Measurements from ENCODE around the gene FBXL7.

FBXL7 gene

GRCh38 chr5:15959370-15960164 is 459.6 kb downstream of the FBXL7 start:
- Histone ChIP-seq H3K9ac (ENCODE audit: low read length) (no peak overlapping the region), H3K27me3 (ENCODE audit: control insufficient read depth in 1 of 2, insufficient read depth in 2 of 2, low read length in 2 of 2) (no peaks in the 10 kb centered on the region), H3K27ac (ENCODE audit: low read depth, low read length) (no peak overlapping the region)

GRCh38 chr5:15966066-15966640 is 466.2 kb downstream of the FBXL7 start:
- H3K4me1 ChIP-seq (ENCODE audit: insufficient read depth, low read length), result no peaks in the 10 kb centered on the region
- H3K27me3 ChIP-seq (ENCODE audit: control insufficient read depth in 1 of 2, insufficient read depth in 2 of 2, low read length in 2 of 2), result no peaks in the 10 kb centered on the region
- H3K27ac ChIP-seq (ENCODE audit: low read depth, low read length), result no peak overlapping the region
- H3K4me3 ChIP-seq (ENCODE audit: low read depth in 1 of 2, low read length in 2 of 2), result no peak overlapping the region
- no peaks in the 10 kb centered on the region for H3K36me3 ChIP-seq (ENCODE audit: insufficient read depth, low read length)
- no peaks in the 10 kb centered on the region for H3K9me3 ChIP-seq (ENCODE audit: low read length)
- no peak overlapping the region for H3K9ac ChIP-seq (ENCODE audit: low read length)

More at GRCh38 chr5:15959370-15960164, 459.6 kb downstream of the FBXL7 start:
- H3K4me1 ChIP-seq (ENCODE audit: insufficient read depth, low read length), result no peaks in the 10 kb centered on the region
- no peaks in the 10 kb centered on the region for H3K9me3 ChIP-seq (ENCODE audit: low read length)
- H3K4me3 ChIP-seq (ENCODE audit: low read depth in 1 of 2, low read length in 2 of 2), result no peak overlapping the region
- no peaks in the 10 kb centered on the region for H3K36me3 ChIP-seq (ENCODE audit: insufficient read depth, low read length)

GRCh38 chr5:15966651-15967050 is 466.7 kb downstream of the FBXL7 start:
- no peaks in the 10 kb centered on the region for H3K9me3 ChIP-seq (ENCODE audit: low read length)
- no peak overlapping the region for H3K9ac ChIP-seq (ENCODE audit: low read length)
- no peaks in the 10 kb centered on the region for H3K4me1 ChIP-seq (ENCODE audit: insufficient read depth, low read length)
- no peak overlapping the region for H3K4me3 ChIP-seq (ENCODE audit: low read depth in 1 of 2, low read length in 2 of 2)
- no peak overlapping the region for H3K27ac ChIP-seq (ENCODE audit: low read depth, low read length)
- no peaks in the 10 kb centered on the region for H3K36me3 ChIP-seq (ENCODE audit: insufficient read depth, low read length)
- no peaks in the 10 kb centered on the region for H3K27me3 ChIP-seq (ENCODE audit: control insufficient read depth in 1 of 2, insufficient read depth in 2 of 2, low read length in 2 of 2)

- Histone ChIP-seq H3K9ac (ENCODE audit: low read length) (no peak overlapping the region), H3K4me1 (ENCODE audit: insufficient read depth, low read length) (no peaks in the 10 kb centered on the region), H3K9me3 (ENCODE audit: low read length) (no peaks in the 10 kb centered on the region), H3K27ac (ENCODE audit: low read depth, low read length) (no peak overlapping the region), H3K27me3 (ENCODE audit: control insufficient read depth in 1 of 2, insufficient read depth in 2 of 2, low read length in 2 of 2) (no peaks in the 10 kb centered on the region), H3K36me3 (ENCODE audit: insufficient read depth, low read length) (no peaks in the 10 kb centered on the region), H3K4me3 (ENCODE audit: low read depth in 1 of 2, low read length in 2 of 2) (no peak overlapping the region)
Measured at GRCh38 chr5:15968993-15969392, 469.0 kb downstream of the FBXL7 start.

GRCh38 chr5:15977851-15978250 is 477.9 kb downstream of the FBXL7 start:
- no peaks in the 10 kb centered on the region for H3K4me1 ChIP-seq (ENCODE audit: insufficient read depth, low read length)
- no peaks in the 10 kb centered on the region for H3K36me3 ChIP-seq (ENCODE audit: insufficient read depth, low read length)
- no peak overlapping the region for H3K27ac ChIP-seq (ENCODE audit: low read depth, low read length)
- no peak overlapping the region for H3K9ac ChIP-seq (ENCODE audit: low read length)
- H3K27me3 ChIP-seq (ENCODE audit: control insufficient read depth in 1 of 2, insufficient read depth in 2 of 2, low read length in 2 of 2), result no peaks in the 10 kb centered on the region
- H3K9me3 ChIP-seq (ENCODE audit: low read length), result peaks cover 5% of the 10 kb centered on the region
- no peak overlapping the region for H3K4me3 ChIP-seq (ENCODE audit: low read depth in 1 of 2, low read length in 2 of 2)

- H3K27ac ChIP-seq (ENCODE audit: low read depth, low read length), result no peak overlapping the region
- no peaks in the 10 kb centered on the region for H3K27me3 ChIP-seq (ENCODE audit: control insufficient read depth in 1 of 2, insufficient read depth in 2 of 2, low read length in 2 of 2)
- H3K9me3 ChIP-seq (ENCODE audit: low read length), result no peaks in the 10 kb centered on the region
- no peak overlapping the region for H3K9ac ChIP-seq (ENCODE audit: low read length)
- H3K4me1 ChIP-seq (ENCODE audit: insufficient read depth, low read length), result no peaks in the 10 kb centered on the region
- no peaks in the 10 kb centered on the region for H3K36me3 ChIP-seq (ENCODE audit: insufficient read depth, low read length)
- no peak overlapping the region for H3K4me3 ChIP-seq (ENCODE audit: low read depth in 1 of 2, low read length in 2 of 2)
Measured at GRCh38 chr5:15980835-15981234, 480.9 kb downstream of the FBXL7 start.

GRCh38 chr5:15983392-15983791 is 483.4 kb downstream of the FBXL7 start:
- Histone ChIP-seq H3K27ac (ENCODE audit: low read depth, low read length) (no peak overlapping the region), H3K9ac (ENCODE audit: low read length) (no peak overlapping the region)

More at GRCh38 chr5:15983392-15983791, 483.4 kb downstream of the FBXL7 start:
- Histone ChIP-seq H3K9me3 (ENCODE audit: low read length) (no peaks in the 10 kb centered on the region), H3K4me1 (ENCODE audit: insufficient read depth, low read length) (no peaks in the 10 kb centered on the region), H3K27me3 (ENCODE audit: control insufficient read depth in 1 of 2, insufficient read depth in 2 of 2, low read length in 2 of 2) (no peaks in the 10 kb centered on the region), H3K4me3 (ENCODE audit: low read depth in 1 of 2, low read length in 2 of 2) (no peak overlapping the region), H3K36me3 (ENCODE audit: insufficient read depth, low read length) (no peaks in the 10 kb centered on the region)
